ENCODE results near the gene CXorf58.

GRCh38 chrX:23887451-23887850 is 20.4 kb upstream of the CXorf58 start:
- TF ChIP-seq POLR2A (IDR thresholded peaks at IDR 0.05): no peak
- TF ChIP-seq CTCF (IDR thresholded peaks at IDR 0.05): no peak

All from testis (tissue), 2 donors.